PC-9 (cell line): ENCODE results near the gene HELZ.

Experiments used
- EZH2 ChIP-seq: fragments of 200-600 bp; sonication (generic); IDR thresholded peaks from 2 replicates; pipeline ENCODE4 v1.8.0; 2017; ENCODE audit warnings: antibody characterized with exemption, low read depth
- TF ChIP-seq, protein P1 (sequence below): fragments of 200-600 bp; sonication (generic); conservative IDR thresholded peaks from 2 replicates; pipeline ENCODE4 v1.6.1; 2017; ENCODE audit warnings: mixed run types, antibody characterized with exemption, mild to moderate bottlenecking, moderate library complexity

DNA sequence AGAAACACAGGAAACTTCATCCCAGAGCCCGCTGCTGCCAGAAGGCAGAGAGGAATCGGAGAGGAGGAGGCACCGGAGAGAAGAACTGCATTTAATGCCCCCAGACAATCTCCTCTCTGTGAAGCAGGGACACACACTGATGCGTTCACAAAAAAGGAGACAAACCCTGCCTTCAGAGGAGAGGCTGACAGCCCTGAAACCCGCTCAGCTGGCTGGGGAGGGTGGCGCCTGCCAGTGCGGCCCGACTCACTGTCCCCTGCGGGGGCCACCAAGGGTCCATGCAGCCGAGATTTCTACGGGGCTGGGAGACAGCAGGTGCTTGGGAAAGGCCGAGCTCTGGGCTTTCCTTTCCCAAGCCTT, 222.6 kb downstream of the HELZ start:
- TF ChIP-seq, protein P1, sequence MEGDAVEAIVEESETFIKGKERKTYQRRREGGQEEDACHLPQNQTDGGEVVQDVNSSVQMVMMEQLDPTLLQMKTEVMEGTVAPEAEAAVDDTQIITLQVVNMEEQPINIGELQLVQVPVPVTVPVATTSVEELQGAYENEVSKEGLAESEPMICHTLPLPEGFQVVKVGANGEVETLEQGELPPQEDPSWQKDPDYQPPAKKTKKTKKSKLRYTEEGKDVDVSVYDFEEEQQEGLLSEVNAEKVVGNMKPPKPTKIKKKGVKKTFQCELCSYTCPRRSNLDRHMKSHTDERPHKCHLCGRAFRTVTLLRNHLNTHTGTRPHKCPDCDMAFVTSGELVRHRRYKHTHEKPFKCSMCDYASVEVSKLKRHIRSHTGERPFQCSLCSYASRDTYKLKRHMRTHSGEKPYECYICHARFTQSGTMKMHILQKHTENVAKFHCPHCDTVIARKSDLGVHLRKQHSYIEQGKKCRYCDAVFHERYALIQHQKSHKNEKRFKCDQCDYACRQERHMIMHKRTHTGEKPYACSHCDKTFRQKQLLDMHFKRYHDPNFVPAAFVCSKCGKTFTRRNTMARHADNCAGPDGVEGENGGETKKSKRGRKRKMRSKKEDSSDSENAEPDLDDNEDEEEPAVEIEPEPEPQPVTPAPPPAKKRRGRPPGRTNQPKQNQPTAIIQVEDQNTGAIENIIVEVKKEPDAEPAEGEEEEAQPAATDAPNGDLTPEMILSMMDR = no peak
- no peak for TF ChIP-seq EZH2
